Measurements from ENCODE around the gene FMNL2. TPM values are rescaled to one million over a fixed set of nuclear protein-coding genes. Genes with fewer than 3 reads are reported as not detected.

Gene FMNL2
- total RNA-seq, 3 donors from 2014 or later (not counting 1 experiment from before 2014, with no cell fraction given): 0.34 to 3.0 (median 0.78) TPM

GRCh38 chr2:152513029-152513428 lies 178.1 kb downstream of the FMNL2 start:
- Histone ChIP-seq H3K9me3 (ENCODE audit: control insufficient read depth, insufficient read depth, low read length) (no peaks in the 10 kb centered on the region), H3K4me3 (ENCODE audit: low read length) (no peak overlapping the region), H3K4me1 (ENCODE audit: control insufficient read depth, insufficient read depth, low read length) (no peaks in the 10 kb centered on the region), H3K27me3 (ENCODE audit: control insufficient read depth, insufficient read depth, low read length) (no peaks in the 10 kb centered on the region), H3K36me3 (ENCODE audit: control insufficient read depth, insufficient read depth, low read length) (no peaks in the 10 kb centered on the region), H3K27ac (ENCODE audit: low read length) (no peak overlapping the region)
- Mint-ChIP-seq H3K27ac (no peak overlapping the region), H3K36me3 (no peaks in the 10 kb centered on the region), H3K27me3 (ENCODE audit: low read depth in 2 of 2) (peaks cover 0 to 11% of the 10 kb centered on the region in 2 donors), H3K4me1 (no peaks in the 10 kb centered on the region), H3K4me3 (no peak overlapping the region), H3K9me3 (no peaks in the 10 kb centered on the region)
- no peak for TF ChIP-seq CTCF (IDR thresholded peaks at IDR 0.05)
- intact Hi-C loops (cut with micrococcal nuclease): no loop called here
- 100% methylated on average over 1 of the region's 4 CpGs for WGBS (ENCODE audit: insufficient coverage)
- ATAC-seq (no peak), DNase-seq (no peak)

- no peak overlapping the region for H3K27ac Mint-ChIP-seq
- peaks cover 5 to 14% of the 10 kb centered on the region in 2 donors for H3K27me3 Mint-ChIP-seq (ENCODE audit: low read depth in 2 of 2)
- no peak overlapping the region for H3K27ac ChIP-seq (ENCODE audit: low read length)
- DNase-seq (no peak), ATAC-seq (no peak)
- WGBS (ENCODE audit: insufficient coverage): 100% methylated on average over 2 of the region's 2 CpGs
- no peaks in the 10 kb centered on the region for H3K27me3 ChIP-seq (ENCODE audit: control insufficient read depth, insufficient read depth, low read length)
- H3K9me3 ChIP-seq (ENCODE audit: control insufficient read depth, insufficient read depth, low read length): no peaks in the 10 kb centered on the region
- H3K36me3 ChIP-seq (ENCODE audit: control insufficient read depth, insufficient read depth, low read length): no peaks in the 10 kb centered on the region
- H3K9me3 Mint-ChIP-seq: no peaks in the 10 kb centered on the region
- no peak overlapping the region for H3K4me3 Mint-ChIP-seq
- no peak for TF ChIP-seq CTCF (IDR thresholded peaks at IDR 0.05)
- H3K36me3 Mint-ChIP-seq: no peaks in the 10 kb centered on the region
- H3K4me1 ChIP-seq (ENCODE audit: control insufficient read depth, insufficient read depth, low read length): no peaks in the 10 kb centered on the region
- no peak overlapping the region for H3K4me3 ChIP-seq (ENCODE audit: low read length)
- H3K4me1 Mint-ChIP-seq: no peaks in the 10 kb centered on the region
- intact Hi-C loops (cut with micrococcal nuclease): no loop called here
Observed at GRCh38 chr2:152513681-152514080, 178.7 kb downstream of the FMNL2 start.

GRCh38 chr2:152518034-152518433 lies 183.1 kb downstream of the FMNL2 start:
- ATAC-seq: no peak
- Histone ChIP-seq H3K36me3 (ENCODE audit: control insufficient read depth, insufficient read depth, low read length) (no peaks in the 10 kb centered on the region), H3K9me3 (ENCODE audit: control insufficient read depth, insufficient read depth, low read length) (no peaks in the 10 kb centered on the region), H3K27ac (ENCODE audit: low read length) (no peak overlapping the region), H3K4me1 (ENCODE audit: control insufficient read depth, insufficient read depth, low read length) (no peaks in the 10 kb centered on the region), H3K27me3 (ENCODE audit: control insufficient read depth, insufficient read depth, low read length) (no peaks in the 10 kb centered on the region), H3K4me3 (ENCODE audit: low read length) (no peak overlapping the region)
- DNase-seq: no peak
- H3K27ac Mint-ChIP-seq: no peak overlapping the region
- H3K4me1 Mint-ChIP-seq: no peaks in the 10 kb centered on the region
- intact Hi-C loops (cut with micrococcal nuclease): no loop called here
- WGBS (ENCODE audit: insufficient coverage): 80% methylated on average over 1 of the region's 1 CpG
- no peaks in the 10 kb centered on the region for H3K36me3 Mint-ChIP-seq
- no peaks in the 10 kb centered on the region for H3K9me3 Mint-ChIP-seq
- no peak overlapping the region for H3K4me3 Mint-ChIP-seq
- no peak for TF ChIP-seq CTCF (IDR thresholded peaks at IDR 0.05)
- H3K27me3 Mint-ChIP-seq (ENCODE audit: low read depth in 2 of 2): peaks cover 16 to 22% of the 10 kb centered on the region in 2 donors

Data from natural killer cell (primary cell).